Nephron (organoid): Measurements from ENCODE around the gene CHD3.
A peak's percentile ranks its signal among the peaks of the same experiment; 100 is the strongest.

Experiments
- H3K27ac Mint-ChIP-seq, 3 experiments: 2 replicates each; pipeline ENCODE4 v1.8.0; 2020; ENCODE audit warnings: mixed read lengths in 3 of 3, mild to moderate bottlenecking in 2 of 3, moderate library complexity in 1 of 3
- H3K27me3 Mint-ChIP-seq: 2 replicates; pipeline ENCODE4 v1.8.0; 2021; ENCODE audit warnings: low read depth, mild to moderate bottlenecking, moderate library complexity, mixed read lengths
- H3K36me3 Mint-ChIP-seq: 2 replicates; pipeline ENCODE4 v1.8.0; 2020; ENCODE audit warnings: low read depth, mixed read lengths
- H3K4me1 Mint-ChIP-seq: 2 replicates; pipeline ENCODE4 v1.8.0; 2020; ENCODE audit warnings: mixed read lengths
- H3K4me3 Mint-ChIP-seq, 3 experiments: 2 replicates each; pipeline ENCODE4 v1.8.0; 2020; ENCODE audit warnings: mild to moderate bottlenecking in 3 of 3, mixed read lengths in 3 of 3, moderate library complexity in 2 of 3
- H3K9me3 Mint-ChIP-seq: 2 replicates; pipeline ENCODE4 v1.8.0; 2020; ENCODE audit warnings: mixed read lengths
- TF ChIP-seq, protein P1 (sequence below), 3 experiments: fragments of 200-600 bp; sonication (generic); IDR thresholded peaks; one replicate each; pipeline ENCODE4 v1.5.0; 2021; ENCODE audit warnings: antibody characterized with exemption in 3 of 3; ENCODE audit not compliant: unreplicated experiment in 3 of 3

The CHD3 gene

DNA sequence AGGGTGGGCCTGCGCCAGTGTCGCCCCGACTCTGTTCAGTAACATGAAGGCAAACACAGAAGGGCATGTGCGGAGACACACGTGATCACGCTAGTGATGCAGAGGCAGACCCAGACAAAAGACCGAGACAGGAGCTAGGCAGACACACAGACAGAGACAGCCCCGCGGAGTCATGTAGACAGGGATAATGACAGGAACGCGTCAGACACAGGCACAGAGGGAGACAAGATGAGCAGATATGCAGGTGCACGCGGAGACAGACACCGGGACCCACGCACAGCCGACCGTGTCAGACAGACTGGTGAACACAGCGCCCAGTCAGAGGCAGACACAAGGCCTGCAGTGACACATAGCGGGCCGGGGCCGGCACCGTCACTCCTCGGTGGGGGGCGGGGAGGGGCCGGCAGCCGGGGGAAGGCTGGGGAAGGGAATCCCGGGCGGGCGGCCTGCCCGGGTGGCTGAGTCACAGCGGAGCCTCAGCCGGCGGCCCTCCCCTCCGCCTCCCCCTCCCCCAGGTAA lies 47.1 kb upstream of the CHD3 start:
- Mint-ChIP-seq H3K4me3 (peak overlapping the region; percentile 94 to 97 (median 96)), H3K4me1 (peaks cover 50% of the 10 kb centered on the region), H3K27ac (peak overlapping the region; percentile 91 to 96 (median 95)), H3K36me3 (peaks cover 11% of the 10 kb centered on the region), H3K27me3 (no peaks in the 10 kb centered on the region), H3K9me3 (no peaks in the 10 kb centered on the region)
- TF ChIP-seq, protein P1, sequence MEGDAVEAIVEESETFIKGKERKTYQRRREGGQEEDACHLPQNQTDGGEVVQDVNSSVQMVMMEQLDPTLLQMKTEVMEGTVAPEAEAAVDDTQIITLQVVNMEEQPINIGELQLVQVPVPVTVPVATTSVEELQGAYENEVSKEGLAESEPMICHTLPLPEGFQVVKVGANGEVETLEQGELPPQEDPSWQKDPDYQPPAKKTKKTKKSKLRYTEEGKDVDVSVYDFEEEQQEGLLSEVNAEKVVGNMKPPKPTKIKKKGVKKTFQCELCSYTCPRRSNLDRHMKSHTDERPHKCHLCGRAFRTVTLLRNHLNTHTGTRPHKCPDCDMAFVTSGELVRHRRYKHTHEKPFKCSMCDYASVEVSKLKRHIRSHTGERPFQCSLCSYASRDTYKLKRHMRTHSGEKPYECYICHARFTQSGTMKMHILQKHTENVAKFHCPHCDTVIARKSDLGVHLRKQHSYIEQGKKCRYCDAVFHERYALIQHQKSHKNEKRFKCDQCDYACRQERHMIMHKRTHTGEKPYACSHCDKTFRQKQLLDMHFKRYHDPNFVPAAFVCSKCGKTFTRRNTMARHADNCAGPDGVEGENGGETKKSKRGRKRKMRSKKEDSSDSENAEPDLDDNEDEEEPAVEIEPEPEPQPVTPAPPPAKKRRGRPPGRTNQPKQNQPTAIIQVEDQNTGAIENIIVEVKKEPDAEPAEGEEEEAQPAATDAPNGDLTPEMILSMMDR (IDR thresholded peaks at IDR 0.05; ENCODE audit: unreplicated experiment in 3 of 3) = no peak

DNA sequence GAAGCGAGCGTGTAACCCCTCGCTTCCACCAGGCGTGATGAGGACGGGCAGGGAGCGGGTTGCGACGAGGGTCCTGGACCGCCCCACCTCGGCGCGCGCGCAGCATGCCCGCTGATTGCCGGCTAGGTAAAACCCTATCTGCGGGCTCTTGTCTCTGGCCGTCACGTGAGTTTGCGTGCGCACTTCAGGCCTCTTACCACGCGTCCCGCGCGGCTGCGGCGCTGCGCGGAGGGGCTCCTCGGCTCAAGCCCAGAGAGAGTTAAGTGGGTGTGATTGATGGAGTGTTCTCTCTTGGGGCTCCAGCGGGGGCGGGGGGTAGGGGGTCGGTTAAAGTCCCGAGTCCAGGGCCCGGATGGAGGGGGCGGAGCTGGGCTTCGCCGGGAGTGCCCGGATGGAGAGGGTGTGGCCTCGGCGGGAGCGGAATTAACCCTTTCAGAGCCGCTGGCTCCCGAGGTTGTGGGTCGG lies 46.6 kb upstream of the CHD3 start:
- H3K4me3 Mint-ChIP-seq = peak overlapping the region; percentile 96 to 98 (median 97)
- H3K4me1 Mint-ChIP-seq = peaks cover 47% of the 10 kb centered on the region
- H3K9me3 Mint-ChIP-seq = no peaks in the 10 kb centered on the region
- H3K36me3 Mint-ChIP-seq = peaks cover 16% of the 10 kb centered on the region
- no peaks in the 10 kb centered on the region for H3K27me3 Mint-ChIP-seq
- H3K27ac Mint-ChIP-seq = peak overlapping the region; percentile 91 to 98 (median 98)
- TF ChIP-seq, protein P1 (IDR thresholded peaks at IDR 0.05; ENCODE audit: unreplicated experiment in 3 of 3) = no peak

DNA sequence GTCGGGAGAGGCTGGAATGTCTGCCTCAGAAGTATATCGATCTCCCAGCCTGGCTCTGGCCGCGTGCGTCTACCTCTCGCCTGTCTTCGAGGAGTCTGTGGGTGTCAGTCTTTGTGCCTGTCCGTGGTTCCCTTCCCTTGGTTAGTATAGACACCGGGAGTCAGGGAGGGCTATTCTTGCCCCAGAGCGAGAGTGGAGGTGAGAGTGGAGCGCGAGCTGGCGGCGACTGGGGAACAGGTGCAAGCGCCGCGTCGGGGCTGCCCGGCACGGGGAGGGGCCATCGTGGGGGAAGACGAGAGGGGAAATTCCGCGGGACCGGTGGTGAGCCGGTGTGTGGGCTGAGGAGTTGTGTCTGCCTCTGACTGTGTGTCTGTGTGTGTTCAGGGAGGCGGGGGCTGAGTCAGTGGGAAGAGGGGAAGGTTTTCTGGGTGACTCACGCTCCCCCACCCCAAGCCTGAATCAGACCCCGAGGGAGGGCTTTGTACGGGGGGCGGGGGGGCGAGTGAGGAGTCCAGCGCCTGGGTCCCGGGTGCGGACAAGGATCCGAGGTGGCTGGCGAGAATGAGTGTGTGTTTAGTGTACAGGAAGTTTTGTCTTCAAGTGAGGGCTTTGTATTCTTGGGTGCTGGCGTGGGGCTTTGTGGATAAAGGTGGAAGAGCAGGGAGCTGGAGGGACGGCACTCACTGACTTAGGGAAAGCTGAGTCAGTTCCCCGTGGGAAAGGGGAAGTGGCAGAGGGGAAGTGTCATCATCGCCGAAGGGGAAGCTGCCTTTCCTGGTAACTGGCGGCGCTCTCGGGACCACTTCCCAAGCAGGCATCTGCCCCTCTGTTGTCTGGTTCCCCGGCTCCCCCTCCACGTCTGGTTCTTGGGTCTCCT lies 46.0 kb upstream of the CHD3 start:
- H3K4me1 Mint-ChIP-seq = peaks cover 40% of the 10 kb centered on the region
- H3K9me3 Mint-ChIP-seq = no peaks in the 10 kb centered on the region

DNA sequence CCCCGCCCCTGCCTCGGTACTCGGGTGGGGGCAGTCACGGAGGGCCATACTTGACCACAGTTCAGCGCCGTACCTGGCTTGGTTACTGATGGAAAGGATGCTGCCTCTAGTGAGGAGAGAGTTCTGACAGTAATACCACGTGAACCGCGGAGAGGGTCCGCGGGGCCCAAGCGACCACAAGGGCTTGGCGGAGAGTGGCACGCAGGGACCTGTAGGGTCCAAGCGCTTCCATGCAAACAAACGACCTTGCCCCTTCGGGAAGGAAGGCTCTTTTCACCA lies 45.4 kb upstream of the CHD3 start:
- Mint-ChIP-seq H3K27me3 (no peaks in the 10 kb centered on the region), H3K9me3 (no peaks in the 10 kb centered on the region), H3K36me3 (peaks cover 19% of the 10 kb centered on the region), H3K4me1 (peaks cover 37% of the 10 kb centered on the region), H3K27ac (peak overlapping the region; percentile 91 to 98 (median 98)), H3K4me3 (peak overlapping the region; percentile 96 to 98 (median 97))
- TF ChIP-seq, protein P1 (IDR thresholded peaks at IDR 0.05; ENCODE audit: unreplicated experiment in 3 of 3) = no peak

More for the DNA sequence above, 46.0 kb upstream of the CHD3 start:
- TF ChIP-seq, protein P1 (IDR thresholded peaks at IDR 0.05; ENCODE audit: unreplicated experiment in 3 of 3) = no peak
- H3K27me3 Mint-ChIP-seq = no peaks in the 10 kb centered on the region
- H3K36me3 Mint-ChIP-seq = peaks cover 18% of the 10 kb centered on the region
- peak overlapping the region; percentile 96 to 98 (median 97) for H3K4me3 Mint-ChIP-seq
- peak overlapping the region; percentile 91 to 98 (median 98) for H3K27ac Mint-ChIP-seq

DNA sequence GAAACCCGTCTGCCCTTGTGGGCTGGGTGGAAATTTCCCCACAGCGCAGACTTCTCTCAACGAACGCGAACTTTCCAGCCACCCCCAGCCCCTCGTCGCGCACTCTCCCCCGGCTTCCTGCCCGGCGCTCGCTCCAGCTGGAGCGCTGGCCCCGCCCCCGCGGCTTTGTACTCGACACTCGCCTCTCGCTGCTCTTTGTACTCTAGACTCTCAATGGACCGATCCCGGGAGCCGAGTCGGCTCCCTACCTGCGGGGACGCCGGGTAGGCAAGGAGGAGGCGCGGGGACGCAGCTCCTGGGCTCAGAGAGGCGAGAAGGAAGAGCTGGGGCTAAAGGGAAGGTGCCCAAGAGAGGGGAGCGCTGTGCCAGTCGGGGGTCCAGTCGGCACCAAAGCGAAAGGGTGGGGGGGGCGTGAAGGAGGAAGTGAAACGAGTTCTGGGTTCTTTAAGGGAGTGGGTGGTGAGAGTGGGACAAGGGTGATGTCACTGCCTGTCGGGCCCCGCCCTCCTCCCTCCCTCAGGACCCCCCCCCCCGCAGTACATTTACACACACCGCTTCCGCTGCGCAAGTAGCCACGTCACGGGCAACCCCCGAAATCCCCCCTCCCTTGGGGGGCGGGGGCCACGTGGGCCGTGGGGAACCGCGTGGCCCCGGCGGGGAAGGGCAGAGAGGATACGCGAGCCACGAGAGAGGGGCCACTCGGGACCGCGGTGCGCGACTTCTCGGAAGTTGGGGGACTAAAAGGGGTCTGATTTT lies 44.9 kb upstream of the CHD3 start:
- Mint-ChIP-seq H3K36me3 (peaks cover 21% of the 10 kb centered on the region), H3K4me3 (peak overlapping the region; percentile 96 to 98 (median 97)), H3K9me3 (no peaks in the 10 kb centered on the region), H3K27me3 (no peaks in the 10 kb centered on the region), H3K4me1 (peaks cover 32% of the 10 kb centered on the region), H3K27ac (peak overlapping the region; percentile 91 to 98 (median 98))
- TF ChIP-seq, protein P1 (IDR thresholded peaks at IDR 0.05; ENCODE audit: unreplicated experiment in 3 of 3) = no peak
